HCT116 (cell line): ENCODE data around the gene EYA3.

ENCODE experiments used
- CBX3 ChIP-seq: IDR thresholded peaks from 2 replicates; pipeline ENCODE4 v1.6.1; 2012; ENCODE audit warnings: low read depth
- CEBPB ChIP-seq: IDR thresholded peaks from 2 replicates; pipeline ENCODE4 v1.6.1; 2012; ENCODE audit warnings: low read depth
- CTCF ChIP-seq, 3 experiments: fragments of 200-600 bp in 1 of 3; sonication (generic) in 1 of 3; IDR thresholded peaks in 2 of 3; conservative IDR thresholded peaks in 1 of 3; 2 replicates each; pipeline ENCODE4 v1.5.1; 2012 to 2017; ENCODE audit warnings: low read depth in 2 of 3, low read length in 2 of 3, antibody characterized with exemption in 1 of 3, borderline replicate concordance in 1 of 3, control low read depth in 1 of 3, mild to moderate bottlenecking in 1 of 3, mixed read lengths in 1 of 3, mixed run types in 1 of 3, moderate library complexity in 1 of 3; ENCODE audit not compliant: insufficient read depth in 1 of 3
- ELF1 ChIP-seq: IDR thresholded peaks from 2 replicates; pipeline ENCODE4 v1.6.1; 2012; ENCODE audit warnings: low read depth, borderline replicate concordance
- EZH2 ChIP-seq: fragments of 200-600 bp; sonication (generic); IDR thresholded peaks from 2 replicates; pipeline ENCODE4 v1.6.1; 2017; ENCODE audit warnings: antibody characterized with exemption, mixed run types
- POLR2A ChIP-seq: IDR thresholded peaks from 2 replicates; pipeline ENCODE4 v1.7.0; 2011; ENCODE audit warnings: borderline replicate concordance; ENCODE audit not compliant: insufficient read depth, insufficient read length; ENCODE audit errors: extremely low read depth
- POLR2AphosphoS5 ChIP-seq: IDR thresholded peaks from 2 replicates; pipeline ENCODE4 v1.6.1; 2011; ENCODE audit warnings: mild to moderate bottlenecking, low read depth, low read length, moderate library complexity
- YY1 ChIP-seq: IDR thresholded peaks from 2 replicates; pipeline ENCODE4 v1.6.1; 2011; ENCODE audit warnings: low read length, low read depth, moderate library complexity, mild to moderate bottlenecking; ENCODE audit not compliant: insufficient replicate concordance; ENCODE audit errors: extremely low read depth
- ZNF274 ChIP-seq: fragments of 200-500 bp; sonication (Bioruptor generic); IDR thresholded peaks from 2 replicates; pipeline ENCODE4 v1.6.1; 2014; ENCODE audit warnings: mild to moderate bottlenecking, low read depth, low read length, inconsistent platforms

- TF ChIP-seq CTCF (IDR thresholded peaks at IDR 0.05 in 2 of 3, conservative IDR thresholded peaks at IDR 0.05 in 1 of 3; ENCODE audit: borderline replicate concordance in 1 of 3, insufficient read depth in 1 of 3, low read depth in 2 of 3, low read length in 2 of 3) = no peak
- TF ChIP-seq POLR2A = no peak
- no peak for TF ChIP-seq ELF1
- TF ChIP-seq ZNF274 = no peak
- no peak for TF ChIP-seq YY1
- TF ChIP-seq CBX3 = no peak
- no peak for TF ChIP-seq POLR2AphosphoS5
- no peak for TF ChIP-seq CEBPB
- no peak for TF ChIP-seq EZH2
Measured at GRCh38 chr1:28132171-28133167, 44.1 kb upstream of the EYA3 start.
